Brain microvascular endothelial cell (primary cell): ENCODE data around the gene OSER1.

Source experiments
- DNase-seq: peaks from one replicate; pipeline ENCODE4 v3.0.0-alpha.2; 2020
- H3K27ac ChIP-seq: fragments of 250-450 bp; sonication (Bioruptor Pico); 2 replicates; pipeline ENCODE4 v1.5.1; 2020; ENCODE audit warnings: mild to moderate bottlenecking, moderate library complexity
- H3K27me3 ChIP-seq: fragments of 250-450 bp; sonication (Bioruptor Pico); replicated peaks from 2 replicates; pipeline ENCODE4 v1.5.1; 2020; ENCODE audit warnings: mild to moderate bottlenecking
- H3K36me3 ChIP-seq: fragments of 250-450 bp; sonication (Bioruptor Pico); replicated peaks from 2 replicates; pipeline ENCODE4 v1.5.1; 2020; ENCODE audit warnings: mild to moderate bottlenecking
- H3K4me3 ChIP-seq: 2 replicates; pipeline ENCODE4 v1.5.1; 2011; ENCODE audit warnings: low read depth, mild to moderate bottlenecking, control low read depth, low read length, moderate library complexity
- in situ Hi-C: cut with HindIII; loops from 2 replicates; pipeline ENCODE4 v1.10.0; 2017; ENCODE audit warnings: low sequenced_read_pairs, low pct_ligation_motif_present
- TF ChIP-seq, protein P1 (sequence below): IDR thresholded peaks from 2 replicates; pipeline ENCODE4 v1.5.1; 2011; ENCODE audit warnings: low read depth, mild to moderate bottlenecking, moderate library complexity, low read length, control low read depth, inconsistent platforms; ENCODE audit errors: missing control alignments

OSER1 gene

DNA sequence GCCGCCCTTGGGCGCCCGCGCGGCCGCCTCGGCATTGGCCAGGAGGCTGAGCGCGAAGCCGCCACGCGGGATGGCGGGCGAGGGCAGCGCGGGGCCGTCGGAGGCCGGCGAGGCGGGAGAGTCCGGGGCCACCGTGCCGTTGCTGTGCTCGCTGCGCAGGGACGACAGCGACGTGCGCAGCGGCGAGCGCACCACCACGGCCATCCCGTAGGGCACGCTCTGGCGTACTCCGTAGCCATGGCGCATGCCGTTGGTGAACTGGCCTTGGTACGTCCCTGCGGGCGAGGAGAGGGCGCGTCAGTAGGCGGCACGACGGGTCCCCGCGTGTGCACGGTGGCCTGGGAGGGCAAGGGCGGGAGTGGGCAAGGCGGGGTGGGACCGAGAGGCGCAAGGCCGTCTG is 50.4 kb downstream of the OSER1 start:
- H3K4me3 ChIP-seq = no peak overlapping the region
- DNase-seq = no peak
- H3K36me3 ChIP-seq = no peaks in the 10 kb centered on the region
- TF ChIP-seq, protein P1, sequence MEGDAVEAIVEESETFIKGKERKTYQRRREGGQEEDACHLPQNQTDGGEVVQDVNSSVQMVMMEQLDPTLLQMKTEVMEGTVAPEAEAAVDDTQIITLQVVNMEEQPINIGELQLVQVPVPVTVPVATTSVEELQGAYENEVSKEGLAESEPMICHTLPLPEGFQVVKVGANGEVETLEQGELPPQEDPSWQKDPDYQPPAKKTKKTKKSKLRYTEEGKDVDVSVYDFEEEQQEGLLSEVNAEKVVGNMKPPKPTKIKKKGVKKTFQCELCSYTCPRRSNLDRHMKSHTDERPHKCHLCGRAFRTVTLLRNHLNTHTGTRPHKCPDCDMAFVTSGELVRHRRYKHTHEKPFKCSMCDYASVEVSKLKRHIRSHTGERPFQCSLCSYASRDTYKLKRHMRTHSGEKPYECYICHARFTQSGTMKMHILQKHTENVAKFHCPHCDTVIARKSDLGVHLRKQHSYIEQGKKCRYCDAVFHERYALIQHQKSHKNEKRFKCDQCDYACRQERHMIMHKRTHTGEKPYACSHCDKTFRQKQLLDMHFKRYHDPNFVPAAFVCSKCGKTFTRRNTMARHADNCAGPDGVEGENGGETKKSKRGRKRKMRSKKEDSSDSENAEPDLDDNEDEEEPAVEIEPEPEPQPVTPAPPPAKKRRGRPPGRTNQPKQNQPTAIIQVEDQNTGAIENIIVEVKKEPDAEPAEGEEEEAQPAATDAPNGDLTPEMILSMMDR = no peak
- in situ Hi-C loops = no loop called here
- no peak overlapping the region for H3K27ac ChIP-seq
- H3K27me3 ChIP-seq = no peaks in the 10 kb centered on the region

DNA sequence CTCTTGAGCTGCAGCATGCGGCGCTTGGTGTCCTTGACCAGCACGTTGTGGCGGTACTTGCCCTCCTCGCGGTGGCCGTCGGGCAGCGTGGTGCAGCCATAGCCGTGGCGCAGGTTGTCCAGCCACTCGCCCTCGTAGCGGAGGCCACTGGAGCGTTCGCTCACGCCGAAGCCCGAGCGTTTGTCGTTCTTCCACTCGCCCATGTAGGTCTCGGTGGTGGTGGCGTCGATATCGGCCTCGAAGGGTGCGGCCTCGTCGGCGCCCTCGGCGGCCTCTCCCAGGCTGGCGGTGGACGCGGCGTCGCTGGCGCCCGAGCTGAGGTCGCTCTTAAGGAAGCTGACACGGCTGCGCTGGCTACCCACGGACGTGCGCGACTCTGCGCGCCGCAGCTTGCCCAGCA is 50.9 kb downstream of the OSER1 start:
- Histone ChIP-seq H3K27me3 (no peaks in the 10 kb centered on the region), H3K27ac (no peak overlapping the region), H3K36me3 (no peaks in the 10 kb centered on the region), H3K4me3 (no peak overlapping the region)
- TF ChIP-seq, protein P1 = no peak
- DNase-seq = no peak
- in situ Hi-C loops = no loop called here

DNA sequence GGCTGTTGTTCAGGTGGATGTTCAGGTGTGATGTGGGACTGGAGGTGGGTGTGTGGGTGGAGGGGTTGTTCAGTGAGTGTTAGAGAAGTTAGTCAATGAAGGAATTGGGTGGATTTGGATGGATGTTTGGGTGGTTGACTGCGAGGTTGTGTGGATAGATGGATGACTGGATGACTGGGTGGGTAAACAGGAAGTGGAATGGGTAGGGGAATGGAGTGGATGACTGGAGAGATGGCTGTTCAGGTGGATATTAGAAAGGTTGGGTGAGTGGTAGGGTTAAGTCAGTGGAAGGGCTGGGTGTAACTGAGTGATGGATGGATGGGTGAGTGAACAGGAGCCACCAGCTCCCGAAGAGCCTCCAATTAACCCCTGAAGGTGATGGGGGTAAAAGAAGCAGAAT is 51.4 kb downstream of the OSER1 start:
- H3K27ac ChIP-seq = no peak overlapping the region
- no peaks in the 10 kb centered on the region for H3K27me3 ChIP-seq
- no peak for DNase-seq
- in situ Hi-C loops = no loop called here
- H3K36me3 ChIP-seq = no peaks in the 10 kb centered on the region
- H3K4me3 ChIP-seq = no peak overlapping the region
- TF ChIP-seq, protein P1 = no peak

DNA sequence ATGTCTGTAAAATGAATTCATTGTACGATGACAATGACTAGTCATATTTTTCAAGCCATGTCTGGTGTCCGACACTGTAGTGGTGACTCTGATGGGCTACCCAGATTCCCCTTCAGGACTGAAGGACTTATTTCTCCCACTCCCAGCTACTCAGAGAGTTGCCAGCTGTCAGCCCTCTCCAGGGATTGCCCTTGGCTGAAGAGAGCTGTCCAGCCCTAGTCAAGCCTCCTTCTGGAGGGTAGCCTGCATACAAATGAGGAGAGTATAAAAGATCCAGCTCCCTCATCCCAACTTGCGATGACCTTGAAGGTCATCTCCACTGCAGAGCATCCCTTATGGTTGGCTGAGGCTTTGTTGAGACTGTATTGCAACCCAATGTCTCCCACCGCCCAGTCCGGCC is 53.5 kb downstream of the OSER1 start:
- no peak overlapping the region for H3K4me3 ChIP-seq
- in situ Hi-C loops = no loop called here
- TF ChIP-seq, protein P1 = no peak
- DNase-seq = no peak
- H3K27me3 ChIP-seq = no peaks in the 10 kb centered on the region
- no peak overlapping the region for H3K27ac ChIP-seq
- no peaks in the 10 kb centered on the region for H3K36me3 ChIP-seq

DNA sequence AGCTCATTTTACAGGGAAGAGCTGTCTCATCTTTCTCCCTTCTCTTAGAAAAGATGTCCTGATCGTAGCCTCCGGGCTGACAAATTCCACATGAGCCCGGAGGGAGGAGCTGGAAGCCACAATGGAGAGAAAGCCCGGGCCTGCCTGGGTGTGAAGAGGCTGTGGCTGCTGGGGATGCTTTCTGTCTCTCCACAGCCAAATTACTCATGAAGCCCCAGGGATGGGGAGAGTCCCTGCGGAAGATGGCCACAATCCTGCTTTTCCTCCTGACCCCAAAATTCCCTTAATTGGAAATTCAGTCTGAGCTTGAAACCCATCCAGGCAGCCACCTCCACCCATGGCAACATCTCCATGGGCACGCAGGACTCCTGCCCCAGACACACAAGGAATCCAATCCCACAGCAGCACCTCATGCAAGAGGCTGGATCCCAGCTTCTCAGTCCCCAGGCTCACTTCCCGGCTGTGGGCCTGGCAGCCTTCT is 56.0 kb downstream of the OSER1 start:
- TF ChIP-seq, protein P1 = no peak
- in situ Hi-C loops = no loop called here
- Histone ChIP-seq H3K4me3 (no peak overlapping the region), H3K27me3 (no peaks in the 10 kb centered on the region), H3K36me3 (no peaks in the 10 kb centered on the region), H3K27ac (no peak overlapping the region)
- no peak for DNase-seq

DNA sequence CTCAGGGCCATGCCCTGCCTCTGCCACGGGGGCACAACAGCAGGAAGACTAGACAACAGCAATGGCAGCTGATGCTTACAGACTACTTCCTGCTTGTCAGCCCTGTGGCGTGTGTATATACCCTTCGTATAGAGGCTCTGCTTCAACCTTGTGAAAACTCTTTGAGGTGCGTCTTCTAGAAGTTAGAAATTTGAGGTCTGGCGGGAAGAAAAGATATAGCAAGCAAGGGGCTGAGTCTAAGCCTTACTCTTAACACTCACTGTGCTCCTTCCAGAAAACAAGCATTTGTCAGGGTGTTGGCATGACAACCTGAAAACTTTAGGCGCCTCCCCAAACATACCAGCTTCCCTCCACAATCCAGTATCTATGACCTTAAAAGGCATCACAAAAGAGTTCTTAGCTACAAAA is 56.9 kb downstream of the OSER1 start:
- no peak overlapping the region for H3K27ac ChIP-seq
- no peak overlapping the region for H3K4me3 ChIP-seq
- in situ Hi-C loops = no loop called here
- no peak for DNase-seq
- no peaks in the 10 kb centered on the region for H3K36me3 ChIP-seq
- TF ChIP-seq, protein P1 = no peak
- no peaks in the 10 kb centered on the region for H3K27me3 ChIP-seq
